ENCODE results near the gene PLAGL2.
"Not testable (repeated sequence)": the region's sequence is repeated elsewhere in the genome, so short reads cannot be mapped to it uniquely, and the experiment has no call there.

The PLAGL2 gene

GRCh38 chr20:32179934-32180333 lies 27.6 kb downstream of the PLAGL2 start:
- no peak for DNase-seq (ENCODE audit: low read depth)

- DNase-seq (ENCODE audit: low read depth) = no peak
Measured at GRCh38 chr20:32179515-32179914, 28.0 kb downstream of the PLAGL2 start.

- DNase-seq (ENCODE audit: low read depth) = not testable (repeated sequence)
Measured at GRCh38 chr20:32177696-32178095, 29.8 kb downstream of the PLAGL2 start.

- DNase-seq (ENCODE audit: low read depth) = no peak
Measured at GRCh38 chr20:32168184-32168910, 39.2 kb downstream of the PLAGL2 start.

- DNase-seq (ENCODE audit: low read depth) = no peak
Measured at GRCh38 chr20:32167552-32167951, 40.0 kb downstream of the PLAGL2 start.

GRCh38 chr20:32165836-32166545 lies 41.6 kb downstream of the PLAGL2 start:
- DNase-seq (ENCODE audit: low read depth) = no peak

- DNase-seq (ENCODE audit: low read depth) = no peak
Measured at GRCh38 chr20:32164984-32165735, 42.4 kb downstream of the PLAGL2 start.

- no peak for DNase-seq (ENCODE audit: low read depth)
Measured at GRCh38 chr20:32163951-32164350, 43.6 kb downstream of the PLAGL2 start.

GRCh38 chr20:32162351-32162750 lies 45.2 kb downstream of the PLAGL2 start:
- DNase-seq (ENCODE audit: low read depth) = no peak

GRCh38 chr20:32160341-32160740 lies 47.2 kb downstream of the PLAGL2 start:
- no peak for DNase-seq (ENCODE audit: low read depth)

- DNase-seq (ENCODE audit: low read depth) = no peak
Measured at GRCh38 chr20:32159766-32160221, 47.7 kb downstream of the PLAGL2 start.

GRCh38 chr20:32158943-32159660 lies 48.4 kb downstream of the PLAGL2 start:
- no peak for DNase-seq (ENCODE audit: low read depth)

- no peak for DNase-seq (ENCODE audit: low read depth)
Measured at GRCh38 chr20:32158351-32158750, 49.2 kb downstream of the PLAGL2 start.

GRCh38 chr20:32157611-32158010 lies 49.9 kb downstream of the PLAGL2 start:
- no peak for DNase-seq (ENCODE audit: low read depth)

- no peak for DNase-seq (ENCODE audit: low read depth)
Measured at GRCh38 chr20:32155017-32155981, 52.2 kb downstream of the PLAGL2 start.

GRCh38 chr20:32153771-32154170 lies 53.8 kb downstream of the PLAGL2 start:
- no peak for DNase-seq (ENCODE audit: low read depth)

- no peak for DNase-seq (ENCODE audit: low read depth)
Measured at GRCh38 chr20:32153156-32153665, 54.3 kb downstream of the PLAGL2 start.

- DNase-seq (ENCODE audit: low read depth) = no peak
Measured at GRCh38 chr20:32152421-32153155, 55.0 kb downstream of the PLAGL2 start.

- no peak for DNase-seq (ENCODE audit: low read depth)
Measured at GRCh38 chr20:32150291-32150848, 57.2 kb downstream of the PLAGL2 start.

All from activated T-helper 1 cell treated with Interleukin-2 at 50 U/mL for 16 hours (primary cell).